Natural killer cell (primary cell): ENCODE measurements around the gene NCK2. TPM values are rescaled to one million over a fixed set of nuclear protein-coding genes. Genes with fewer than 3 reads are reported as not detected.
A peak's percentile ranks its signal among the peaks of the same experiment; 100 is the strongest.

Experiments
- ATAC-seq, 3 donors: fragments of 150-1000 bp in 2 of 3; fragments of 200-7000 bp in 1 of 3; cut with Tn5 transposase; 1 replicate in 1 of 3; 2 replicates in 2 of 3; pipeline ENCODE4 v1.10.0; 2021; ENCODE audit warnings: mild to moderate bottlenecking in 2 of 3, moderate library complexity in 2 of 3
- DNase-seq, 2 donors: peaks; one replicate each; pipeline versions ENCODE4 v3.0.0 to v3.0.0-alpha.2; 2013 to 2021; ENCODE audit warnings: mixed read lengths in 1 of 2
- H3K27ac ChIP-seq: one replicate; pipeline ENCODE4 v1.5.1; 2013; ENCODE audit warnings: mild to moderate bottlenecking, low read length
- H3K27me3 ChIP-seq: one replicate; pipeline ENCODE4 v1.6.1; 2013; ENCODE audit warnings: low read length; ENCODE audit not compliant: control insufficient read depth, insufficient read depth
- H3K36me3 ChIP-seq: one replicate; pipeline ENCODE4 v1.6.1; 2013; ENCODE audit warnings: low read length; ENCODE audit not compliant: control insufficient read depth, insufficient read depth
- H3K4me1 ChIP-seq: one replicate; pipeline ENCODE4 v1.6.1; 2013; ENCODE audit warnings: low read length; ENCODE audit not compliant: control insufficient read depth, insufficient read depth
- H3K4me3 ChIP-seq: one replicate; pipeline ENCODE4 v1.5.1; 2013; ENCODE audit warnings: low read length
- H3K9me3 ChIP-seq: one replicate; pipeline ENCODE4 v1.6.1; 2013; ENCODE audit warnings: low read length; ENCODE audit not compliant: control insufficient read depth, insufficient read depth
- H3K27ac Mint-ChIP-seq, 2 donors: one replicate each; pipeline ENCODE4 v1.8.0; 2022; ENCODE audit warnings: mild to moderate bottlenecking in 2 of 2, mixed read lengths in 2 of 2, moderate library complexity in 1 of 2
- H3K27me3 Mint-ChIP-seq, 2 donors: one replicate each; pipeline ENCODE4 v1.8.0; 2022; ENCODE audit warnings: low read depth in 2 of 2, mixed read lengths in 2 of 2
- H3K36me3 Mint-ChIP-seq: one replicate; pipeline ENCODE4 v1.8.0; 2022; ENCODE audit warnings: mixed read lengths
- H3K4me1 Mint-ChIP-seq, 2 donors: one replicate each; pipeline ENCODE4 v1.8.0; 2022; ENCODE audit warnings: mixed read lengths in 2 of 2
- H3K4me3 Mint-ChIP-seq: one replicate; pipeline ENCODE4 v1.8.0; 2022; ENCODE audit warnings: mild to moderate bottlenecking, moderate library complexity, mixed read lengths
- H3K9me3 Mint-ChIP-seq, 2 donors: one replicate each; pipeline ENCODE4 v1.8.0; 2022; ENCODE audit warnings: mixed read lengths in 2 of 2
- WGBS: methylation state at CpG from one replicate; pipeline ENCODE4 v1.1.7; 2013; ENCODE audit warnings: missing lambda C conversion rate; ENCODE audit not compliant: insufficient coverage; 5-methylcytosine and 5-hydroxymethylcytosine counted together
- intact Hi-C: fragments of 100-400 bp; cut with micrococcal nuclease; formaldehyde crosslinking; loops from one replicate; pipeline ENCODE4 v1.14.2; 2022
- total RNA-seq, 4 donors: library from RNA; stranded (reverse); fragments of 120-200 nt in 1 of 4; gene quantifications; one replicate each; pipeline versions ENCODE4 v1.2.3 to v1.2.4, GENCODE V29; 2013 to 2022
- TF ChIP-seq, protein P1 (sequence below): fragments of 200-600 bp; IDR thresholded peaks from one replicate; pipeline ENCODE4 v1.8.0; 2022; ENCODE audit warnings: antibody characterized with exemption

Gene NCK2
- total RNA-seq, 3 donors from 2014 or later (not counting 1 experiment from before 2014, with no cell fraction given): 34.1 to 50.8 (median 43.0) TPM

DNA sequence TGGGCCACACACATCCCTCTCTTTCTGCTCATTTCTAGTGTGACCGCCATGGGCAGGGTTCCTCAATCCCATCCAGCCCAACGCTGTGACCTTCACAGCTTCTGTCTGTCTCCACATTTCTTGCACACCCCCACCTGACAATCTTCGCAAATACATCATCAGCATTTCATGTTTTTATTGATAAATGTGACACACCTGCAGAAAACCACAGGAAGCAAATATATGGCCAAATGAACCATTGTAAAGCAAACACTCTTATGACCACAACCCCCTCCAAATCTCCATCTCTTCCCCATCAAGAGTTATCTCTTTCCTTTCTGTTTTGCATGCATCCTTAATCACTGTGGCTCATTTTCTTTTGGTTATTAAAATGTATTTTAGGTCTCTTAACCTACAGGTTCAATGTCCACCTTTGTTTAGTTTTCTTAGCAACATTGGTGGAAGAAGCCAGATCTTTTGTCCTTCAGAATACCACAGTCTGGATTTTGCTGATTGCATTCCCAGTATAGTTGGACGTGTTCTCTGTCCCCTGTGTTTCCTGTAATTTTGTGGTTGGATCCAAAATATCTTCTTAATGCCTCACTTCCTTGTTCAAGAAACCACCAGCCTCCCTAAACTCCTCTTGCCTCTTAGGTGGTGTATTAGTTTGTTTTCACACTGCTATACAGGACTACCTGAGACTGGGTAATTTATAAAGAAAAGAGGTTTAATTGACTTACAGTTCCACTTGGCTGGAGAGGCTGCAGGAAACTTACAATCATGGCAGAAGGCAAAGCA lies 9.8 kb upstream of the NCK2 start:
- Mint-ChIP-seq H3K4me3 (no peak overlapping the region), H3K27ac (no peak overlapping the region), H3K27me3 (no peaks in the 10 kb centered on the region), H3K36me3 (no peaks in the 10 kb centered on the region), H3K9me3 (no peaks in the 10 kb centered on the region), H3K4me1 (peaks cover 22 to 35% of the 10 kb centered on the region in 2 donors)
- 63% methylated on average over 4 of the region's 4 CpGs for WGBS
- Histone ChIP-seq H3K4me1 (peaks cover 14% of the 10 kb centered on the region), H3K27me3 (no peaks in the 10 kb centered on the region), H3K9me3 (no peaks in the 10 kb centered on the region), H3K4me3 (no peak overlapping the region), H3K36me3 (no peaks in the 10 kb centered on the region), H3K27ac (no peak overlapping the region)
- DNase-seq: no peak
- intact Hi-C loops: no loop called here
- ATAC-seq: no peak
- TF ChIP-seq, protein P1, sequence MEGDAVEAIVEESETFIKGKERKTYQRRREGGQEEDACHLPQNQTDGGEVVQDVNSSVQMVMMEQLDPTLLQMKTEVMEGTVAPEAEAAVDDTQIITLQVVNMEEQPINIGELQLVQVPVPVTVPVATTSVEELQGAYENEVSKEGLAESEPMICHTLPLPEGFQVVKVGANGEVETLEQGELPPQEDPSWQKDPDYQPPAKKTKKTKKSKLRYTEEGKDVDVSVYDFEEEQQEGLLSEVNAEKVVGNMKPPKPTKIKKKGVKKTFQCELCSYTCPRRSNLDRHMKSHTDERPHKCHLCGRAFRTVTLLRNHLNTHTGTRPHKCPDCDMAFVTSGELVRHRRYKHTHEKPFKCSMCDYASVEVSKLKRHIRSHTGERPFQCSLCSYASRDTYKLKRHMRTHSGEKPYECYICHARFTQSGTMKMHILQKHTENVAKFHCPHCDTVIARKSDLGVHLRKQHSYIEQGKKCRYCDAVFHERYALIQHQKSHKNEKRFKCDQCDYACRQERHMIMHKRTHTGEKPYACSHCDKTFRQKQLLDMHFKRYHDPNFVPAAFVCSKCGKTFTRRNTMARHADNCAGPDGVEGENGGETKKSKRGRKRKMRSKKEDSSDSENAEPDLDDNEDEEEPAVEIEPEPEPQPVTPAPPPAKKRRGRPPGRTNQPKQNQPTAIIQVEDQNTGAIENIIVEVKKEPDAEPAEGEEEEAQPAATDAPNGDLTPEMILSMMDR: no peak

DNA sequence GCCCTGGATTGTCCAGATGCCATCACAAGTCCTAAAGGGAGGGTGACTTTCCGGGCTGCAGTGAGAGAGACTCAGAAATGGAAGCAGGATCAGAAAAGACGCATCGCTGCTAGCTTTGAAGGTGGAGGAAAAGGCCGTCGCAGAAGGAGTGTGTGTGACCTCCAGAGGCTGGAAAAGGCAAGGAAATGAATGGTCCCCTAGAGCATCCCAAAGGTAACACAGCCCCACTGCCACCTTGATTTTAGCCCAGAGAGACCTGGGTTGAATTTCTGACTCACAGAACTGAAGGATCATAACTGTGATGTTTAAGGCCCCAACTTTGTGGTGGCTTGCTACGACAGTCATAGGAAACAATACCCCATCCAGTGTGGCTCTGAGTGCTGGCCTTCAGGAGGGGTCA lies 8.6 kb upstream of the NCK2 start:
- Mint-ChIP-seq H3K36me3 (no peaks in the 10 kb centered on the region), H3K4me1 (peaks cover 31 to 46% of the 10 kb centered on the region in 2 donors), H3K27me3 (no peaks in the 10 kb centered on the region), H3K9me3 (no peaks in the 10 kb centered on the region), H3K4me3 (no peak overlapping the region), H3K27ac (no peak overlapping the region)
- ATAC-seq (no peak), DNase-seq (no peak)
- Histone ChIP-seq H3K4me1 (peaks cover 20% of the 10 kb centered on the region), H3K36me3 (no peaks in the 10 kb centered on the region), H3K4me3 (no peak overlapping the region), H3K27me3 (no peaks in the 10 kb centered on the region), H3K9me3 (no peaks in the 10 kb centered on the region), H3K27ac (no peak overlapping the region)
- 93% methylated on average over 6 of the region's 6 CpGs for WGBS
- TF ChIP-seq, protein P1: no peak
- intact Hi-C loops: no loop called here

DNA sequence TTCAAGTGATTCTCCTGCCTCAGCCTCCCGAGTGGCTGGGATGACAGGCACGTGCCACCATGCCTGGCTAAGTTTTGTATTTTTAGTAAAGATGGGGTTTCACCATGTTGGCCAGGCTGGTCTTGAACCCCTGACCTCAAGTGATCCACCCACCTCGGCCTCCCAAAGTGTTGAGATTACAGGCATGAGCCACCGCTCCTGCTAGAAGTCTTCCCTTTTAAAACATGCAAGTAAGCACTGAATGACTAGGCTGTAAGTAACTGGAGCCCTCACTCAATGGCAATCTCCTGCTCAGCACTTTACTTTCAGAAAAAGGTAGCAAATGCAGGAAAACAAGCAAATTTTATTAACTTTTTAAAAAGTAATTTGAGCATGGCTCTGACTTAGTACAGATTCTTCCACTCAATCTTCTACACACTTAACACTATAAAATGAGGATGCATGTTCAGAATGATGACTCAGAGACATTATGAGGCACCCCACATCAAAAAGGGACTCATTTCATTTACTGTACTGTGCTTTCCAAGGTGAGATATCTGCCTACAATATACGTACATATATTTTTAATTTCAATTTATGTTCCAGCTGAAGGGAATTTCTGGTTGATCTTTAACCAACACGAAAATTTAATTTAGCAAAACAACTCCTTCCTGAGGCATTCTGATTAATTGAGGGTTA lies 6.6 kb upstream of the NCK2 start:
- Mint-ChIP-seq H3K4me1 (peaks cover 36 to 48% of the 10 kb centered on the region in 2 donors), H3K36me3 (no peaks in the 10 kb centered on the region), H3K9me3 (no peaks in the 10 kb centered on the region), H3K27ac (peak overlapping the region; percentile 81 to 85), H3K27me3 (no peaks in the 10 kb centered on the region), H3K4me3 (peak overlapping the region; percentile 67)
- TF ChIP-seq, protein P1: no peak
- ATAC-seq (peak; percentile 56 to 75 (median 60)), DNase-seq (peak in 1 of 2 donors; percentile 79)
- 89% methylated on average over 4 of the region's 6 CpGs for WGBS
- Histone ChIP-seq H3K9me3 (no peaks in the 10 kb centered on the region), H3K4me3 (no peak overlapping the region), H3K27me3 (no peaks in the 10 kb centered on the region), H3K36me3 (no peaks in the 10 kb centered on the region), H3K4me1 (peaks cover 20% of the 10 kb centered on the region), H3K27ac (peak overlapping the region; percentile 59)
- intact Hi-C loops: no loop called here
